Fibroblast of villous mesenchyme (primary cell): Measurements from ENCODE around the gene AKR7A2. TPM values are rescaled to one million over a fixed set of nuclear protein-coding genes. Genes with fewer than 3 reads are reported as not detected.

Experiments used
- DNase-seq: peaks from one replicate; pipeline ENCODE4 v3.0.0-alpha.2; 2010; ENCODE audit warnings: low read depth
- H3K4me3 ChIP-seq: 2 replicates; pipeline ENCODE4 v1.5.1; 2011; ENCODE audit warnings: low read depth, mild to moderate bottlenecking, low read length
- total RNA-seq: library from RNA; depleted of rRNA; stranded (reverse); fragments of >200 nt; gene quantifications from 2 replicates; pipeline ENCODE4 v1.2.3, GENCODE V29; 2012
- TF ChIP-seq, protein P1 (sequence below): IDR thresholded peaks from 2 replicates; pipeline ENCODE4 v1.5.1; 2012; ENCODE audit warnings: low read depth, mild to moderate bottlenecking, low read length; ENCODE audit not compliant: insufficient read depth

Gene AKR7A2
- total RNA-seq, 1 donor = 55.3 TPM

DNA sequence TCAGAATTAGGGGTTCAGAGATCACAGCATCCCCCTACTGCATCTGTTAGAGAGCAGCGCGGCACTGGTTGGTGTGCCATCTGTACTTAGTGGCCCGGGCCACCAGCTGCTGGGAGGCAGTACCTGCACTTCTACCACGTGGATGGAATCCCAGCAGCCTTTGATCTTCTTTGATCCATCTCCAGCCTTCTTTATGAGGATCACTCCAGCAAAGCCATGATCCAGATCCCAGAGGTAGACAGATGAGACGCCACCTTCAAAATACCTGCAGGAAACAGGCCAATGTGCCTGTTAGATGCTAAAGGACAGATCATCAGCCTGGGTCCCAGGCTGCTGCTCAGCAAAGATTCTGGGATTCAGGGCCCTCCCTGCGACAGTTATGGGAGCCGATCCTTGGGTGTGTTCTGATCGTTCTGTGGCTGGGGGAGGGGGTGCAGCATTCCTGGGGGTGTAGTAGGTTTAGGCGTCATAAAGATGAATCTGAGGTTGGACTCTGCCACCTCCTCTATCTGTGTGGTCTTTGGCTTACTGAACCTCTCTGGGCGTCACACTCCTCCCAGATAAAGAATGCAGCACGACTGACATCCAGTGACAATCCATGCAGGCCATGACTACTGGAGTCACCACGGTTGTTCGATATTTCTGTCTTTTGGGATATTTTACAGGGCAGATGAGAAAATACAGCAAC, 45.5 kb upstream of the AKR7A2 start:
- no peak overlapping the region for H3K4me3 ChIP-seq
- no peak for DNase-seq
- TF ChIP-seq, protein P1, sequence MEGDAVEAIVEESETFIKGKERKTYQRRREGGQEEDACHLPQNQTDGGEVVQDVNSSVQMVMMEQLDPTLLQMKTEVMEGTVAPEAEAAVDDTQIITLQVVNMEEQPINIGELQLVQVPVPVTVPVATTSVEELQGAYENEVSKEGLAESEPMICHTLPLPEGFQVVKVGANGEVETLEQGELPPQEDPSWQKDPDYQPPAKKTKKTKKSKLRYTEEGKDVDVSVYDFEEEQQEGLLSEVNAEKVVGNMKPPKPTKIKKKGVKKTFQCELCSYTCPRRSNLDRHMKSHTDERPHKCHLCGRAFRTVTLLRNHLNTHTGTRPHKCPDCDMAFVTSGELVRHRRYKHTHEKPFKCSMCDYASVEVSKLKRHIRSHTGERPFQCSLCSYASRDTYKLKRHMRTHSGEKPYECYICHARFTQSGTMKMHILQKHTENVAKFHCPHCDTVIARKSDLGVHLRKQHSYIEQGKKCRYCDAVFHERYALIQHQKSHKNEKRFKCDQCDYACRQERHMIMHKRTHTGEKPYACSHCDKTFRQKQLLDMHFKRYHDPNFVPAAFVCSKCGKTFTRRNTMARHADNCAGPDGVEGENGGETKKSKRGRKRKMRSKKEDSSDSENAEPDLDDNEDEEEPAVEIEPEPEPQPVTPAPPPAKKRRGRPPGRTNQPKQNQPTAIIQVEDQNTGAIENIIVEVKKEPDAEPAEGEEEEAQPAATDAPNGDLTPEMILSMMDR = no peak

DNA sequence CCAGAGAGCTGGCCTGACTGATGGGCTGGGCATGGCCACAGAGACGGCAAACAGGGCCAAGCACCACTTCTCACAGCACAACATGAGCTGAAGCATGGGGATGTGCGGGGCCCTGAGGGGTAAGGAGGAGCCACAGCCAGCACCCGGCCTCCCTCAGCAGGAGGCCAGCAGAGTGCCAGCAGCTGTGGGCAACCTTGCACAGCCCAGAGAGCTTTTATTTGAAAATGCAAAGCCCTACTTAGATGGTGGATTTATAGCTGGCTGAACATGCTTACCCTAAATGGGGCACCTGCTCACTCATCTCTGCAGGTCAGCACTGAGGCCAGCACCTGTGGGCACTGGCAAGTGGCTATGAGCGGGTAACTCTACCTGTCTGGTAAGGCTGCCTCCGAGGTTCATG, 44.3 kb upstream of the AKR7A2 start:
- DNase-seq = no peak
- H3K4me3 ChIP-seq = no peak overlapping the region
- TF ChIP-seq, protein P1 = no peak

DNA sequence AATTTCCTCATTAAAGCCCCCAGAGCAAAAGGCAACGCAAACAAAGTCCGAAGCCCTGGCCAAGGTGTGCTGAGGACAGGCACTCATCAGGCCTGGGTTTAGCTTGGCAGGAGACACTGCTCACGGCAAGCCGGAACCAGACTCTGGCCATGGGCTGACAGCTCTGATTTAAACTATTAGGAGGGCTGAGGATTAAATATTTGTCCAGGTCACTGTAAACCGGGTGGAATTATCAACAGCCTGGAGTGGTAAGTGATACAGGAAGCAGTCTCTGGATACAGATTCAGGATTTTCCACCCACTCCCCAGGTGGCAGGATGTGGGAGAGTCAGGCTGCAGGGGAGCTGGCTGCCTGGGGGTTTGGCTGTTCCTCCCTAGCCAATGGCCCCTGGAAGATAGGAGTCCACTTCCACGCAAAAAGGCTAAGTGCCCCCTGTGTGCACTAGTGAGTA, 42.6 kb upstream of the AKR7A2 start:
- TF ChIP-seq, protein P1 = no peak
- DNase-seq = no peak
- H3K4me3 ChIP-seq = no peak overlapping the region

DNA sequence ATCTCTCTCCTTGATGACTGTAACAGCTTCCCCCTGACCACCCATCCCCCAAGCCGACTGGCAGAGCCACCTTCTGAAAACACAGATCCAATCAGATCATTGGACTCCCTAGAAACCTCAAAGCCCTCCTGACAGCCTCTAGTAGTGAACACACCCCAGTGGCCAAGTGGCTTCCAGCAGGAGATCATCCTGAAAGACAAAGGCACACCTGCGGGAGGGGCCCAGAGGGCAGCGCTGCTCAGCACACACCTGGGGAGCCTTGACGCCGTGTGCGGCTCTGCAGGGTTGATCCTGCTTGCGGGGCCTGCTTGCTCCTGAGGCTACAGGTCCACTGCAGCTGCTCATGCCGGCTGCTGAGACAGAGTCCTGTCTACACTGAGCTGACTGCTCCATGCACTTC, 41.7 kb upstream of the AKR7A2 start:
- H3K4me3 ChIP-seq = no peak overlapping the region
- TF ChIP-seq, protein P1 = no peak
- no peak for DNase-seq

DNA sequence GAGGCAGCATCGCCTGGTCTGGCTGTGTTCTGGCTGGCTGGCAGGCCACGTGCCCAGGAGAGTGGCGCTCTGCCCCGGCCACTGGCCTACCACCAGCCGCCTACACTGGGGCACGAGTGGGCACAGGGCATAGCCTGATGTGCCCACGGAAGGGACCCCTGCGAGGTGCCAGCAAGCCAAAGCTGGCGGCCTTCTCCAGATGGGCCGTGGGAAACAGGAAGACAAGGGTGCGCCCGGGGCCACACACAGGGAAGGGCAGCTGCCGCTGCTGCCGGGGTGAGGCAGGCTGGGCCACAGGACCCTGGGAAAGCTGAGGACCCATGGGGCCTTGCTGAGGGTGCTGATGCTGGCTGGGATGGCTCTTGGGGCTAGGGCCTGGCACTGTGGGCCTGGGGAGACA, 40.9 kb upstream of the AKR7A2 start:
- no peak for DNase-seq
- TF ChIP-seq, protein P1 = no peak
- no peak overlapping the region for H3K4me3 ChIP-seq

DNA sequence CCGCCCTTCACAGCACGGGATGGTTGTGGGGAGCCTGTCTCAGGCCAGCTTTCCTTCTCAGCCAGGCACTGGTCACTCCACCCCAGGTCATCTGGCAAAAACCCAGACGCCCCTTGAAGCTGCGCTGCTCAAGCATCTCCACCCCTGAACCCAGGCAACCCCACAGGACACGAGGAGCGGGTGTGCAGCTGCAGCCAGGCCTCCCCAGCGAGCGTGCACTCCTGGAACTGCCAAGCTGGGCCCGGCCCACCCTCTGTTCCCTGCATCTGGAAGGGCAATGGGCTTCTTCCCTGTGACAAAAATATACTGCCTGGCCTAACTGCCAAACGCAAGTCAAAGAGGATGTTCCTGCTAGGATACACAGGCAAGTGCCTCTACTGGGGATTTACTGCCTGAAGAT, 39.9 kb upstream of the AKR7A2 start:
- TF ChIP-seq, protein P1 = no peak
- no peak for DNase-seq
- H3K4me3 ChIP-seq = no peak overlapping the region

DNA sequence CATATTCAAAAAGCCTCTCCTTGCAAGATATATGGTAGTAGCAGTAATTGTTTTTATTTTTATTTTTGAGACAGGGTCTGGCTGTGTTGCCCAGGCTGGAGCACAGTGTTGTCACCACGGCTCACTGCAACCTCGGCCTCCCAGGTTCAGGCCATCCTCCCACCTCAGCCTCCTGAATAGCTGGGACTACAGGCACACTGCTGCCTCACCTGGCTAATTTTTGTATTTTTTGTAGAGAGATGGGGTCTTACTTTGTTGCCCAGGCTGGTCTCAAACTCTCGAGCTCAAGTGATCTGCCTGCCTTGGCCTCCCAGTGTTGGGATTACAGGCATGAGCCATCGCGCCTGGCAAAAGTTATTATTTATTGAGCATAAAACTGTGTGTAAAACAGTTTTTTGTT, 38.6 kb upstream of the AKR7A2 start:
- no peak overlapping the region for H3K4me3 ChIP-seq
- DNase-seq = no peak
- TF ChIP-seq, protein P1 = no peak
